Neural progenitor cell (in vitro differentiated cells): ENCODE measurements around the gene NOP14.

ENCODE experiments used
- CTCF ChIP-seq: fragments of 200-600 bp; sonication (generic); IDR thresholded peaks from 2 replicates; pipeline ENCODE4 v1.5.1; 2017; ENCODE audit warnings: antibody characterized with exemption, mild to moderate bottlenecking
- EZH2phosphoT487 ChIP-seq: fragments of 200-600 bp; sonication (generic); IDR thresholded peaks from 2 replicates; pipeline ENCODE4 v1.6.1; 2017; ENCODE audit warnings: antibody characterized with exemption

GRCh38 chr4:2939383-2940243 is 23.6 kb downstream of the NOP14 start:
- TF ChIP-seq CTCF (no peak), EZH2phosphoT487 (no peak)
